NCI-H187 (cell line): ENCODE measurements around the gene TRPM1.

Source experiments
- DNase-seq, 2 experiments: peaks; one replicate each; lab custom pipeline; 2025; lab: John Stamatoyannopoulos, UW

TRPM1 gene

GRCh38 chr15:31016446-31016915 lies 85.0 kb downstream of the TRPM1 start:
- DNase-seq: no peak

GRCh38 chr15:31014608-31014925 lies 87.0 kb downstream of the TRPM1 start:
- no peak for DNase-seq

- no peak for DNase-seq
These were observed 87.5 kb downstream of the TRPM1 start for GRCh38 chr15:31013863-31014607.

GRCh38 chr15:31012455-31012854 lies 89.1 kb downstream of the TRPM1 start:
- no peak for DNase-seq

GRCh38 chr15:31010036-31010435 lies 91.5 kb downstream of the TRPM1 start:
- DNase-seq: no peak

GRCh38 chr15:31005660-31006059 lies 95.9 kb downstream of the TRPM1 start:
- no peak for DNase-seq

- DNase-seq: peak in 1 of 2 experiments; percentile 12
These were observed 97.2 kb downstream of the TRPM1 start for GRCh38 chr15:31004220-31004733.

- DNase-seq: no peak
These were observed 99.8 kb downstream of the TRPM1 start for GRCh38 chr15:31001702-31002101.

GRCh38 chr15:30999729-31000128 lies 101.8 kb downstream of the TRPM1 start:
- no peak for DNase-seq

- DNase-seq: no peak
These were observed 104.3 kb downstream of the TRPM1 start for GRCh38 chr15:30997270-30997669.

- DNase-seq: no peak
These were observed 109.2 kb downstream of the TRPM1 start for GRCh38 chr15:30992249-30992864.

- DNase-seq: peak in 1 of 2 experiments; percentile 19
These were observed 110.0 kb downstream of the TRPM1 start, which contains the start of gene MTMR10 for GRCh38 chr15:30991255-30992235. TSS of gene MTMR10 (minus strand) at chr15:30991628. CDS start at chr15:30991506, 122 bp downstream.

- DNase-seq: no peak
These were observed 110.9 kb downstream of the TRPM1 start for GRCh38 chr15:30990446-30991254.

- no peak for DNase-seq
These were observed 111.5 kb downstream of the TRPM1 start for GRCh38 chr15:30990036-30990435.

- DNase-seq: no peak
These were observed 116.4 kb downstream of the TRPM1 start for GRCh38 chr15:30985081-30985531.

- no peak for DNase-seq
These were observed 117.0 kb downstream of the TRPM1 start for GRCh38 chr15:30984542-30984941.

GRCh38 chr15:30984118-30984517 lies 117.4 kb downstream of the TRPM1 start:
- no peak for DNase-seq

- DNase-seq: no peak
These were observed 122.1 kb downstream of the TRPM1 start for GRCh38 chr15:30979457-30979856.

- DNase-seq: no peak
These were observed 123.2 kb downstream of the TRPM1 start for GRCh38 chr15:30978328-30978727.

- DNase-seq: no peak
These were observed 127.4 kb downstream of the TRPM1 start for GRCh38 chr15:30974112-30974511.

GRCh38 chr15:30973379-30973778 lies 128.1 kb downstream of the TRPM1 start:
- no peak for DNase-seq
